Ascending aorta (tissue), 2 donors: Measurements from ENCODE around the gene ARID3B. TPM values are rescaled to one million over a fixed set of nuclear protein-coding genes. Genes with fewer than 3 reads are reported as not detected.
A peak's percentile ranks its signal among the peaks of the same experiment; 100 is the strongest.
"Not testable (repeated sequence)": the region's sequence is repeated elsewhere in the genome, so short reads cannot be mapped to it uniquely, and the experiment has no call there.

Source experiments
- DNase-seq, 2 donors: peaks; one replicate each; pipeline ENCODE4 v3.0.0-alpha.2; 2019; ENCODE audit warnings: low spot score in 2 of 2
- H3K27ac ChIP-seq, 2 donors: fragments of 200-600 bp; sonication (generic); one replicate each; pipeline ENCODE4 v1.5.1; 2016 to 2017; ENCODE audit warnings: mild to moderate bottlenecking in 1 of 2
- H3K27me3 ChIP-seq: fragments of 200-600 bp; sonication (generic); one replicate; pipeline ENCODE4 v1.5.1; 2017
- H3K36me3 ChIP-seq, 2 donors: fragments of 200-600 bp; sonication (generic); one replicate each; pipeline ENCODE4 v1.5.1; 2016
- H3K4me1 ChIP-seq, 2 donors: fragments of 200-600 bp; sonication (generic); one replicate each; pipeline ENCODE4 v1.5.1; 2016 to 2017; ENCODE audit warnings: mild to moderate bottlenecking in 1 of 2
- H3K4me3 ChIP-seq, 2 donors: fragments of 200-600 bp; sonication (generic); one replicate each; pipeline ENCODE4 v1.5.1; 2016 to 2017; ENCODE audit warnings: mild to moderate bottlenecking in 1 of 2
- H3K9me3 ChIP-seq, 2 donors: fragments of 200-600 bp; sonication (generic); one replicate each; pipeline ENCODE4 v1.5.1; 2016
- CTCF ChIP-seq, 3 experiments: fragments of 200-600 bp in 2 of 3; fragments of 450-650 bp in 1 of 3; sonication (generic) in 2 of 3; IDR thresholded peaks; one replicate each; pipeline ENCODE4 v1.5.1; 2016 to 2019; ENCODE audit warnings: antibody characterized with exemption in 3 of 3, mild to moderate bottlenecking in 1 of 3, moderate library complexity in 1 of 3
- intact Hi-C: fragments of 100-400 bp; cut with DNase I; formaldehyde crosslinking; loops from one replicate; pipeline ENCODE4 v1.15.1; 2023
- total RNA-seq: library from RNA; depleted of rRNA; stranded (reverse); fragments of >200 nt; gene quantifications from one replicate; pipeline ENCODE4 v1.1.0, GENCODE V29; 2016

The ARID3B gene
- total RNA-seq, 1 donor from 2014 or later: 13.3 TPM

GRCh38 chr15:74537736-74538135 lies 3.3 kb upstream of the ARID3B start:
- H3K4me1 ChIP-seq: peaks cover 4 to 9% of the 10 kb centered on the region in 2 donors
- intact Hi-C loops: no loop called here
- TF ChIP-seq CTCF (IDR thresholded peaks at IDR 0.05): no peak
- H3K27ac ChIP-seq: no peak overlapping the region
- no peaks in the 10 kb centered on the region for H3K36me3 ChIP-seq
- no peaks in the 10 kb centered on the region for H3K27me3 ChIP-seq
- DNase-seq: no peak
- H3K9me3 ChIP-seq: no peaks in the 10 kb centered on the region
- H3K4me3 ChIP-seq: no peak overlapping the region

GRCh38 chr15:74539521-74539920 lies 1.5 kb upstream of the ARID3B start:
- H3K9me3 ChIP-seq, H3K27me3 ChIP-seq, intact Hi-C loops, H3K4me3 ChIP-seq, H3K27ac ChIP-seq, DNase-seq, H3K4me1 ChIP-seq, H3K36me3 ChIP-seq: not testable (repeated sequence)

GRCh38 chr15:74540161-74540760 lies 759 bp upstream of the ARID3B start:
- Histone ChIP-seq H3K4me1 (peaks cover 4 to 12% of the 10 kb centered on the region in 2 donors), H3K36me3 (no peaks in the 10 kb centered on the region), H3K27me3 (no peaks in the 10 kb centered on the region), H3K4me3 (peak overlapping the region; percentile 78 to 98), H3K27ac (peak overlapping the region; percentile 43 to 67), H3K9me3 (no peaks in the 10 kb centered on the region)
- DNase-seq: no peak
- TF ChIP-seq CTCF (IDR thresholded peaks at IDR 0.05): no peak
- intact Hi-C loops: loop anchor here (1.0 to 5.0 kb wide), 6 partner anchors 31 to 417 kb away; partner anchors contain the start of genes CSK, RPP25 and UBL7

- no peaks in the 10 kb centered on the region for H3K27me3 ChIP-seq
- intact Hi-C loops: loop anchor here (1.0 to 5.0 kb wide), 7 partner anchors 29 to 416 kb away; partner anchors contain the start of genes CSK, EDC3 and RPP25
- no peak for TF ChIP-seq CTCF (IDR thresholded peaks at IDR 0.05)
- peaks cover 4 to 23% of the 10 kb centered on the region in 2 donors for H3K4me1 ChIP-seq
- peak overlapping the region; percentile 96 to 98 for H3K4me3 ChIP-seq
- peak; percentile 36 to 79 for DNase-seq
- H3K36me3 ChIP-seq: no peaks in the 10 kb centered on the region
- no peaks in the 10 kb centered on the region for H3K9me3 ChIP-seq
- H3K27ac ChIP-seq: peak overlapping the region; percentile 80 to 90
Measured at GRCh38 chr15:74541494-74542165, 610 bp downstream of the ARID3B start.

GRCh38 chr15:74542166-74543042 lies 1.4 kb downstream of the ARID3B start:
- Histone ChIP-seq H3K4me1 (peaks cover 4 to 31% of the 10 kb centered on the region in 2 donors), H3K4me3 (peak overlapping the region in 1 of 2 donors; percentile 96), H3K9me3 (no peaks in the 10 kb centered on the region), H3K36me3 (no peaks in the 10 kb centered on the region), H3K27me3 (no peaks in the 10 kb centered on the region), H3K27ac (no peak overlapping the region)
- DNase-seq: no peak
- TF ChIP-seq CTCF (IDR thresholded peaks at IDR 0.05): no peak
- intact Hi-C loops: loop anchor here (5.0 kb wide), 3 partner anchors 170 to 415 kb away; partner anchors contain the start of genes CSK and RPP25
